Omental fat pad (tissue), 4 donors: ENCODE data around the gene LYPD8. TPM values are rescaled to one million over a fixed set of nuclear protein-coding genes. Genes with fewer than 3 reads are reported as not detected.

Source experiments
- ATAC-seq: fragments of 150-250 bp; one replicate; pipeline ENCODE4 v1.9.1; 2016; ENCODE audit warnings: mild to moderate bottlenecking, moderate library complexity; ENCODE audit not compliant: low FRiP score
- DNase-seq: peaks from one replicate; pipeline ENCODE4 v3.0.0-alpha.2; 2019; ENCODE audit warnings: low spot score
- total RNA-seq, 4 donors: library from RNA; depleted of rRNA; stranded (reverse); fragments of >200 nt; gene quantifications; one replicate each; pipeline ENCODE4 v1.1.0, GENCODE V29; 2016
- TF ChIP-seq, protein P1 (sequence below), 3 donors: fragments of 450-650 bp; IDR thresholded peaks; one replicate each; pipeline ENCODE4 v1.5.1; 2016 to 2017; ENCODE audit warnings: antibody characterized with exemption in 3 of 3, mild to moderate bottlenecking in 3 of 3, moderate library complexity in 2 of 3

Gene LYPD8
- total RNA-seq, 4 donors from 2014 or later = not detected

DNA sequence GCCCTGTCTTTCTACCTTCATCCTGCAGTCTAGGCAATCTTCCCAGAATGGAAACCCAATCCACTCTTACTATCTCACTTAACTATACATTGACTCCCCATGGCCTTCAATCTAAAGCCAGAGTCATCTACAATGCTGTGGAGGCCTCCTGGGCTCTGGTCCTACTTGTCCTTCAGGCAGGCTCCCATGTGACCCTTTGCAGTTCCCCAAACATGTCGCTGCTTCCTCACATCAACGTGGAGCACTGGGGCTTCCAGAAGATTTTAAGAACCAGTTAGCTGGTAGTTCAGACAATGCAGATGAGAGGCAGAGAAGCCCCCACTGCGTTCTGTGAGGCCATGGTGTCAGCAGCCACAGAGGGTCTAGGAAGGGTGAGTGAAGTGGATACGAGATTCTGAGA is 18.6 kb downstream of the LYPD8 start:
- TF ChIP-seq, protein P1, sequence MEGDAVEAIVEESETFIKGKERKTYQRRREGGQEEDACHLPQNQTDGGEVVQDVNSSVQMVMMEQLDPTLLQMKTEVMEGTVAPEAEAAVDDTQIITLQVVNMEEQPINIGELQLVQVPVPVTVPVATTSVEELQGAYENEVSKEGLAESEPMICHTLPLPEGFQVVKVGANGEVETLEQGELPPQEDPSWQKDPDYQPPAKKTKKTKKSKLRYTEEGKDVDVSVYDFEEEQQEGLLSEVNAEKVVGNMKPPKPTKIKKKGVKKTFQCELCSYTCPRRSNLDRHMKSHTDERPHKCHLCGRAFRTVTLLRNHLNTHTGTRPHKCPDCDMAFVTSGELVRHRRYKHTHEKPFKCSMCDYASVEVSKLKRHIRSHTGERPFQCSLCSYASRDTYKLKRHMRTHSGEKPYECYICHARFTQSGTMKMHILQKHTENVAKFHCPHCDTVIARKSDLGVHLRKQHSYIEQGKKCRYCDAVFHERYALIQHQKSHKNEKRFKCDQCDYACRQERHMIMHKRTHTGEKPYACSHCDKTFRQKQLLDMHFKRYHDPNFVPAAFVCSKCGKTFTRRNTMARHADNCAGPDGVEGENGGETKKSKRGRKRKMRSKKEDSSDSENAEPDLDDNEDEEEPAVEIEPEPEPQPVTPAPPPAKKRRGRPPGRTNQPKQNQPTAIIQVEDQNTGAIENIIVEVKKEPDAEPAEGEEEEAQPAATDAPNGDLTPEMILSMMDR (IDR thresholded peaks at IDR 0.05) = no peak
- ATAC-seq (no peak), DNase-seq (no peak)

DNA sequence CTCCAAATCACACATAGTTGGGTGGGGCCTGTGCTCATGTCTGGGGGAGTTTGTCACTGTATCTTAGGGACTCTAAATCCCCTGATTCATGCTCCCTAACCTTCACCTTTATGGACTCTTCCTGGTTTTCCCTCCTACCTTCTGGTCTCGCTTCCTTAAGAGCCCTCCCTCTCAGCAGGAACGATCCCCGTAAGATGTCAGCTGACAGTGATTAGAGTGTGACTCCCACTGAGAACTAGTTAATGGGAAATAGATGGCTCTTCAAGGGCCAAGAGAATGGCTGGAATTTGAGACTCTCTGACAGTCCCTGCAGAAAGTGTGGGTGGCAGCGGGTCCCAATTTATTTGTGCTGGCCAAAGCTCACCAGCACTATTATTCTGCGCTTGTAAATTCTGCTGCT is 22.0 kb downstream of the LYPD8 start:
- no peak for DNase-seq
- TF ChIP-seq, protein P1 (IDR thresholded peaks at IDR 0.05) = no peak
- ATAC-seq = no peak

DNA sequence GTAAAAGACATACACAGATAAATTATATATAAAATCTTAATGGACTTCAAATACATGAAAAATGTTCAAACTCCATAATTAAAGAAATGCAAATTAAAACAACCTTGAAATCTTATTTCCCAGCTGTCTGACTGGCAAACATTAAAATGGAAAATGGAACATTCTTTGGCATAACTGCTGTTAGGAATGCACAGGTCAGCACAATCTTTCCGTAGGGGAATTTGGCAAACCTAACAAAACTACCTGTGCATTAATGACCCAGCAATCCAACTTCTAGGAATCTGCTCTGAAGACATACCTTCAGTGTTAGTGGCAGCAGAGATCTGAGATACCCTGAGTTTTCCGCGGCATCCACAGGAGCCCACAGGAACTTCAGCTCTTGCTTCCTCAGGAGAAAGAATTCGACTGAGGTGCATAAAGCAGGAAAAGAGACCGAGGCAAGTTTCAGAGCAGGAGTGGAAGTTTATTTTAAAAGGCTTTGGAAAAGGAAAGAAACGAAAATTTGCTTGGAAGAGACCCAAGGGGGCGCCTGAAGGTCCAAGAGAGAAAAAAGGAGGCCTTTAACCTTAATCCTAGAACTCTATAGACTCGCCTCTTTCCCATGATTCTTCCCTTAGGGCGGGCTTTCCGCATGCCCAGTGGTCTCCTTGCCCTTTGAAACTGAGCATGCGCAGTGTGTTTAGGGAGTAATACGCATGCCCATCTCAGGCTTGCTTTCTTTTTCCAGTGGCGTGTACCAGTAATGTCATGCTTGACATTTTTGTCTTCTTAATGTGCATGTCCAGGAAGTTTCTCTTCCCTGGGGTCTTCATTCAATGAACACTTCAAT is 24.8 kb downstream of the LYPD8 start:
- DNase-seq (no peak), ATAC-seq (no peak)
- TF ChIP-seq, protein P1 (IDR thresholded peaks at IDR 0.05) = no peak

DNA sequence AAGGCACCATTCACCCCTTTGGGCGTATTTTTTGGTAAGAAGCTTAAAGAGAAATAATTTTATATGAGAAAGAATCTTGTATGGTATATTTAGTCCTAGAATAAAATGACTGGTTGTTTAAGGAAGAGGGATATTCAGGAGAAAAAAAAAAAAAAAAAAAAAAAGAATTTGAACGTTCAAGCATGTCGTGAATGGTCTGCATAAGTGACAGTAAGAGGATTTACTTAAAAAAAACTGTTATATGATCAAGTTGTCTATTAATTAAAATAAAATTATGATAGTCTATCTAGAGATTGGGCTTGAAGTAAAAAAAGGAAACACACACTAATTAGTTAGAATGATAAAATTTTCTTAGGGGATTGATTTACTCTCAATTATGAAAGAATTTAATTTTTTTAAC is 41.3 kb downstream of the LYPD8 start:
- DNase-seq (no peak), ATAC-seq (no peak)
- TF ChIP-seq, protein P1 (IDR thresholded peaks at IDR 0.05) = no peak

DNA sequence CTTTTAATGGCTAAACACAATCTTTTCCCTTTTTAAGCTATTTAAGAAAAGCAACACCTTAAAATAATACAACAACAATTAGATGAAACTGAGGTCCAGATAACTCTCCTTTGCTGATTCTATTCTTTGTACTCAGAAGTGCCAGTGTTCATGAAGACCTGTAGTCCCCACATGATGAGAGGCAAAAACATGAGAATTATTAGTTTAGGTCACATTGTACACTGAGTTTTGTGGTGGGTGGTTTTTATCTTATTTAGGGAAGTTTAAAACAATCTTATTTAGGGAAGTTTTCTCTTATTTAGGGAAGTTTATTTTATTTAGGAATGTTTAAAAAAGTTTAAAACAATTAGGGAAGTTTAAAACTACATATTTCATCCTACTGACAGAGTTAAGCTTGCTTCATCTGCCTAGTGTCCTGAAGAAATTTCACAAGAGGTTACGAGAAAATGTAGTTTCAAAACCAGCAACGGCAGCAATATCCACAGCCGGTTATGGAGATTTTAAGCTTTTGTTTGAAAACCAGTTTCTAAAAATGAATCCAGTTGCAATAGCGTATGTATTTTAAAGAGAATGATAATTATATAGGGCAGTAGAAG is 45.2 kb downstream of the LYPD8 start:
- TF ChIP-seq, protein P1 (IDR thresholded peaks at IDR 0.05) = no peak
- DNase-seq (no peak), ATAC-seq (no peak)

DNA sequence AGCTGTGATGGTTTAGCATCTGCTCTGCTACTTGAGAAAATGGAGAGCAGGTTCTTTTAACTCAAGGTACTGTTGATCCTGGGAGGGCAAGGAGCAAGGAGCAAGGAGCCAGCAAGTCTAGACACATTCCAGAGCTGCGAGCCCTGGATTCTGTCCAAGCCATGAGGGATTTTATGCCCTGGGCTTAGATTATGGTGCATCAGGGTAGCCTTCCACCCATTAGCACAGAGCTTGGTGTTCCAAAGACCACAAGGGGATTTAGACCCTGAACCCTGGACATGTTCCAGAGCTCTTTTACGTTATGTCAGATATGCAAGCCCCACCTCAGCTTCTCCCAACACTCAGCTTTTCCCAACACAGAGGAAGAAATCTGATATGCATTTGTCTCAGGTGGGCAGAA is 51.0 kb downstream of the LYPD8 start:
- TF ChIP-seq, protein P1 (IDR thresholded peaks at IDR 0.05) = no peak
- DNase-seq (no peak), ATAC-seq (no peak)

DNA sequence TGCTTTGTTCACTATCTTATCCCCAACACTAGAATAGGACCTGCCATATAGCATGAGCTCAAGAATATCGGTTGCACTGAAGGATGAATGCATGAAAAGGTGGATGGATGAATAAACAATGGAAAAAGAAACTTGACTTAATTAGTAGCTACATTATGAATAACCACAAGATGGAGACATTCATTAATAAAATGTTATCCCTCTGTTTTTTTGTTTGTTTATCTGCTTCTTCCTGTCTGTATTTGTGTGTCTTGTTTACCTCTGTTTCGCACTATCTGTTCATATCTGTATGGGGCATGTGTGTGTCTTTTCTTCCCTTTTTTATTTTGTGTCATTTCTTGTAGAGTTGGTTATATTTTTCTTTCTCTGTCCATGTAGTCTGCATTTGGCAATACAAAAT is 51.9 kb downstream of the LYPD8 start:
- TF ChIP-seq, protein P1 (IDR thresholded peaks at IDR 0.05) = no peak
- ATAC-seq (no peak), DNase-seq (no peak)
